HG03280 (cell line): ENCODE results near the gene FYN.
"Not testable (repeated sequence)": the region's sequence is repeated elsewhere in the genome, so short reads cannot be mapped to it uniquely, and the experiment has no call there.

Experiments used
- ATAC-seq: cut with Tn5 transposase; IDR thresholded peaks from one replicate; pipeline ENCODE4 v1.9.1; 2021; ENCODE audit warnings: mild to moderate bottlenecking, moderate library complexity; ENCODE audit not compliant: unreplicated experiment

The FYN gene

GRCh38 chr6:111792914-111793700 lies 80.1 kb downstream of the FYN start:
- ATAC-seq = no peak

- ATAC-seq = no peak
These were observed 81.0 kb downstream of the FYN start for GRCh38 chr6:111792241-111792640.

GRCh38 chr6:111791415-111791814 lies 81.8 kb downstream of the FYN start:
- ATAC-seq = no peak

- no peak for ATAC-seq
These were observed 83.7 kb downstream of the FYN start for GRCh38 chr6:111789598-111789997.

GRCh38 chr6:111788379-111789276 lies 84.6 kb downstream of the FYN start:
- ATAC-seq = no peak

- ATAC-seq = not testable (repeated sequence)
These were observed 87.1 kb downstream of the FYN start for GRCh38 chr6:111786151-111786550.

- ATAC-seq = no peak
These were observed 88.8 kb downstream of the FYN start for GRCh38 chr6:111784433-111784832.

GRCh38 chr6:111782887-111783466 lies 90.3 kb downstream of the FYN start:
- ATAC-seq = no peak

- ATAC-seq = no peak
These were observed 91.0 kb downstream of the FYN start for GRCh38 chr6:111782192-111782809.

GRCh38 chr6:111781041-111781708 lies 92.1 kb downstream of the FYN start:
- ATAC-seq = no peak

GRCh38 chr6:111780393-111780792 lies 92.9 kb downstream of the FYN start:
- no peak for ATAC-seq

GRCh38 chr6:111779660-111780059 lies 93.6 kb downstream of the FYN start:
- ATAC-seq = no peak

GRCh38 chr6:111779031-111779430 lies 94.2 kb downstream of the FYN start:
- ATAC-seq = no peak

GRCh38 chr6:111777357-111777756 lies 95.9 kb downstream of the FYN start:
- no peak for ATAC-seq

- no peak for ATAC-seq
These were observed 96.7 kb downstream of the FYN start for GRCh38 chr6:111776236-111777221.

- no peak for ATAC-seq
These were observed 97.9 kb downstream of the FYN start for GRCh38 chr6:111775145-111775922.

- ATAC-seq = no peak
These were observed 98.9 kb downstream of the FYN start for GRCh38 chr6:111774346-111774703.

GRCh38 chr6:111773501-111774345 lies 99.5 kb downstream of the FYN start:
- no peak for ATAC-seq
